Activated CD4-positive, alpha-beta T cell treated with anti-CD3 and anti-CD28 coated beads for 48 hours (primary cell): ENCODE results near the gene AFF3.
"Not testable (repeated sequence)": the region's sequence is repeated elsewhere in the genome, so short reads cannot be mapped to it uniquely, and the experiment has no call there.

Experiments
- DNase-seq: peaks from one replicate; pipeline ENCODE4 v3.0.0-alpha.2; 2020

AFF3 gene

DNA sequence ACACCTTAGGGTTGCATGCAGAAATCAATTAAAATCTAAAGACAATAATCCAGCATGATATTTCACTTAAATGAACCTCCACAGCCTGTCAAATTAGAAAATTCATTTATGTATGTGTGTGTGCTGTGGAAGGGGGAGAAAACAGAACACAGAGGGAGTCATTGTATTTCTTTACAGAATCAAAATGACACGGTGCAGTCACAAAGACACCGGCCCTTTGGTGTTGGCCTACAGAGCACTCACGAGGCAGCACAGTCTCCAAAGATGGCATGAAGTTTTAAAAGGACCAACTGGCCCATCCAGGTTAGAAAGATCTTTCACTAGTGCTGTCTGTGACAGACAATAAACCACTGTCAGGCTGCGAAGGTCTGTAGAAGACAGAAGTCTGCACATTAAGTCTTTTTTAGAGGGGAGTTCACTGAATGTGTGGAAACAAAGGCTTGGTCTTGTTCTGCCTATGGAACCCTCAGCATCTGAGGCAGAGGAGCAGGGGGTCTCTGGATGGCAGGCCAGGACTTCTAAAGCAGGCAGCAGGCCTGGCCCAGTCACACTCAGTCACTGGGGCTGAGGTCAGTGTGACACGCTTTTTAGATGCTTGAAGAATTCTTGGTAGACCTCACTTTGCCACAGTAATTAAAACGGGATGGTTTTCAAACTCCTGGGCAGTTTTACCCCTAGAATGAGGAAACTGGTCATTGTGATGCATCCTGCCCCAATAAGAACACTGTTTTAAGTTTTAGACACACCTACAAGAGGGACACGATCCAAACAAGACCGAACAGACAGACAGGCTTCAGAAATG lies 184.9 kb downstream of the AFF3 start:
- DNase-seq = no peak

DNA sequence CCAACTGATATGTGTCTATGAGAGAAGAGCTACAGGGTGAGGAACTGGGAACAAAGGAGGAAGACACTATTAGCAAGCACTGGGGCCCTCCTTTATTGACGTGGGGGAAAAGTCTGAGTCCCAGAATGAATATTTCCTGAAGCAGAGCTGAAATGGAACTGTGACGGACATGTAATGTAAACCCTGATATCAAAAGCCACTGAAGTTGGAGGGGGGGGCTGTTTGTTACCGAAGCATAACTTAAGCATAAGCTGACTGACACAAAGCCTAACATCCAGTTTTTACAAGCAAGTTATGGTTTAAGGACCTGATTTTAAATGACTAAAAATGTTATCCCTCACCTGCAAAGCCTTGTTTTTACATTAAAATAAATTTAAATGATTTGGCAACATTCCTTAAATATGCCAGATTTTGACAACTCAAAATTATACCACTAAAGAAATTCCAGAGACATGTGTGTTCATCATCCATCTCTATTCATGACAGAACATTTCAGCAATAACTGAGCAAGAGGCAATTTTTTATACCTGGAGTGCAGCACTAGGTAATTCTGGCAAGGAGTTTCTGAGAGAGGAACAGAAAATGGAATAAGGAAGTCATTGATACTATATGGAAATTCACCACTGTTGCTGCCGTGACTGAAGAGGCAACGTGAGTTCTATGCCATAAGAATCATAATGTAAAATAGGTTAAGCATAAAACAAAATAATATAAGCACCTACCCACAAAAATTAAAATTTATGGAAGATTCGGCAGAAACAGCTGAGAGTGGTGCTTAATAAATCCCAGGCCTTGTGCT lies 186.0 kb downstream of the AFF3 start:
- no peak for DNase-seq

DNA sequence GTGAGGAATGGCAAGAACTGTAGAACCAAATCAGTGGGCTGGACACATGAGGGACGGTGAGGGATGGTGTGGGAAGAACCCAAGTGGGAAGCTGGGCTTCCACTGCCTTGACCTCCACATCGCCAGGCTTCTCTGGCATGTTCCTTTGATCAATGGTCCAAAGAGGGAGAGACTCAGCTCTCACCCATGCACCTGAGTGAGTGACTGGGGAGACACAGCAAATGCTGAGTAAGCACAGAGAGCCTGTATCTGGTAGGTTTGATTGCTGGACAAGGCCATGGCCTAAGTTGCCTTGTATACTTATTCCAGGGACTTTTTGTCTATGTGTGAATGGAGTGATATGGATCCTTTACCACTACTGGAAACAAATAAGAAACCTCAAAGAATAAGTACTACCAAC lies 188.6 kb downstream of the AFF3 start:
- no peak for DNase-seq

DNA sequence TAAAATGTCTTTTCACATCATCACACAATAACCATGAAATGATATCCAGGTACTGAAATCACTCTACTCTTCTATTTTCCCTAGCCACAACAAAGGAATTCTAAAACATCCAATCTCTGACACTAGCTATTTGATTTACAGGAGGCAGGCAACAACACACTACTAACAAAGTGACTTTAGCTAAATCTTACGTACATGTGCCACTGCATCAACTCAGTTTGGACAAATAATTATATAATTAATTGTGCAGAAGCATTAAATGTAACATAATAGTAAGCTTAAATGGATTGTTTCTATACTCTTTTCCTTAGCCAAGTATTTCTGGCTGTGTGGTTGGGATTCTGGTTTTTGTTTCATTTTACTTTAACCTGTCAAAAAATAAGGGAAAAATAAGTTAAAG lies 192.4 kb downstream of the AFF3 start:
- DNase-seq = no peak

DNA sequence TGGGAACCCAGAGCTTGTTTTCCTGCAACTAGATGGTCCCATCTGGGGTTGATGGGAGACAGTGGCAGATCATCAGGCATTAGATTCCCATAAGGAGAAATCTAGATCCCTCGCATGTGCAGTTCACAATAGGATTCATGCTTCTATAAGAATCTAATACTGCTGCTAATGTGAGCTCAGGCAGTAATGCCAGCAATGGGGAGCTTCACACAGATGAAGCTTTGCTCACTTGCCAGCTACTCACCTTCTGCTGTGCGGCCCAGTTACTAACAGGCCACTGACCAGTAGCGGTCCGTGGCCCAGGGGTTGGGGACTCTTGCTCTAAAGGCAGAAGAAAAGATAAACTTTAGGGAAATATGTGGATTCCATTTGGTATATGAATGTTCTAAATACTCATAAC lies 192.9 kb downstream of the AFF3 start:
- DNase-seq = no peak

DNA sequence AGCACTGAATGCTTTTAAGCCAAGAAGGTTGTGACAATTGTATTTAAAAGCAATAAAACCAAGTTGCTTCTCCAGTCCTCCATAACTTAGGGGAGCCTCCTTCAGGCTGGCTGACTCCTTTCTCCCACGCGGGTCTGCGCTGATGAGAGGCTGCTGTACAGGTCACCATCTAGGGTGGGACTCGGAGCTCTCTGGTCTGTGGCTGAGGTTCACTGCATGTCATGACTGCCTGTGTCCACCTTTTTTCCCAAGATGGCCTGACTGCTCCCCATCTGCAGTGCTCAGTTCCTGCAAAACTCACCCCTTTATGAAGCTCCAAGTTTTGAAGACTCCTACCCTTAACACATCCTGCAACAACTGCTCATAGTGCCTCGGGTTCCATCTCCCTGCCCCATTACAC lies 194.4 kb downstream of the AFF3 start:
- DNase-seq = no peak

DNA sequence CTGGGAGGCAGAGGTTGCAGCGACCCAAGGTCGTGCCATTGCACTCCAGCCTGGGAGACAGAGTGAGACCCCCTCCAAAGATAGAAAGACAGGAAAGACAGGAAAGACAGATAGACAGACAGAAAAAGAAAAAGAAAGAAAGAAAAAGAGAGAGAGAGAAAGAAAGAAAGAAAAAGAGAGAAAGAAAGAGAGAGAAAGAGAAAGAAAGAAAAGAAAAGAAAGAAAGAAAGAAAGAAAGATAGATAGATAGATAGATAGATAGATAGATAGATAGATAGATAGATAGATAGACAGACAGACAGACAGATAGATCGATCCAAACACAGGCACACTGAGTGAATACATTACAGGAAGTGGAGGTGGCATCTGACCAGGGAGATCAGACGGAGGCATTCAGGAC lies 195.0 kb downstream of the AFF3 start:
- not testable (repeated sequence) for DNase-seq

DNA sequence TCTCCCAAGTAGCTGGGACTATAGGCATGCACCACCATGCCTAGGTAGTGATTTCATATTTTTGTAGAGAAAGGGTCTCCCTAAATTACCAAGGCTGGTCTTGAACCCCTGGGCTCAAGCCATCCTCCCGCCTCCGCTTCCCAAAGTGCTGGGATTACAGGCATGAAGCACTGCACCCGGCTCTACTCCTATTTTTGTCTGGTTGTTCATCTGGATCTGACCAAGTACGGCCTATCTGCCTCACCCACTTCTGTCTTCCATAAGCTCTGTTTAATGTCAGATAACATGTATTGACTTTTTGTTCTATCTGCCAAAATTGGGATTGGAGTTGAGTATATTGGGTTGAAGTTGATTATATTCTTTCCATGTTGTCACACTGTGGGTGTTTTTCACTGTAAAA lies 198.4 kb downstream of the AFF3 start:
- no peak for DNase-seq

DNA sequence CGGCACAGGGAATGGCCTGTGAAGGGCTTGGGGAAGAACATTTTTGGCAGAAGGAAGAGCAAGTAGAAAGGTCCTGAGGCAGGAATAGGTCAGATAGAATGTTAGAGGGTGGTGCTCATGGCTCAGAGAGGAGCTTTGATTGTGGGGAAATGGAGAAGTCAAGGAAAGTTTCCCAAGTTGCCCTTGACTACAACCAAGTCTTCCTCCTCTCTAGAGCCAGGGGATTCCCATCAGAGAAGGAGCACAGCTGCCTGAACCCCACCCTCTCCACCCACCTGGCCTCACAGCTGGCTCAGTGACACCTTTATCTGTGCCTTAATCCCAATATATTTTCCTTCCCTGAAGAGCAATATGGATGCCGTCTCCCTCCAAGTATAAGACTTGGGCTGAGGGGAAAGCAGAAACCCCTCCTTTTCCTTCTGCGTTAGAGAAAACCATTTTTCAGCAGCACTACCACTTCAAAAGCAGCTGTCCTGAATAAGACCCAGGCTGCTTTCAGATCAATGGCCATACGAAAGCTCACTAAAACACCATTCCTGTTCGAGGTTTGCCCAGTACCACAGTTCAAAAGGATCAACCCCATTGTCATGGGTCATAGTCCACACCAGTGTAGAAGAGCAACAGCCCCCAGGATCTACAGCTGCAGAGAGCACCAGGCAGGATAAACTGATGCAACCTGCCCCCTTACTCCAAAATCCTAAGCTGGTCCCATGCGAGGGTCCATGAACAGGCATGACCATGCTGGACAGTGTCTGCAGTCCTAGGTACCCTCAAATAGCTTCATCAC lies 199.6 kb downstream of the AFF3 start:
- DNase-seq = no peak

DNA sequence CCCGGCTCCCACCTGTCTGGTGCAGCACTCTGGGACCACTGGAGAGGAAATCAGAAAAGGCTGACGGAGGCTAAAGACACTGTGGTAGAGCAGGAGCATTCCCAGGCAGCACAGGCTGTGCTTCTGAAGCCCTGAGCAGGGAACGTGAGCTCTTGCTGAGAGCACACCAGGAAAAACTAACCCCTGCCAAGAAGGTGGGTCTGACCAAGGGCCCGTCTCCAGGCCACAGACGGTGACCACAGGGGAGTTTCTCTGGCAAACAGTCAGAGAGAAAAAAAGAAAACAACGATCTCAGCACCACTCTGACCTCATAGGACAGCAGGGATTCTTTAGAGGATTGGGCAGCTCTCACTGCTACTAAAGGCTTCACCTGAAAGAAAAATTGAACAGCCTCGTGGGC lies 201.4 kb downstream of the AFF3 start:
- DNase-seq = no peak

DNA sequence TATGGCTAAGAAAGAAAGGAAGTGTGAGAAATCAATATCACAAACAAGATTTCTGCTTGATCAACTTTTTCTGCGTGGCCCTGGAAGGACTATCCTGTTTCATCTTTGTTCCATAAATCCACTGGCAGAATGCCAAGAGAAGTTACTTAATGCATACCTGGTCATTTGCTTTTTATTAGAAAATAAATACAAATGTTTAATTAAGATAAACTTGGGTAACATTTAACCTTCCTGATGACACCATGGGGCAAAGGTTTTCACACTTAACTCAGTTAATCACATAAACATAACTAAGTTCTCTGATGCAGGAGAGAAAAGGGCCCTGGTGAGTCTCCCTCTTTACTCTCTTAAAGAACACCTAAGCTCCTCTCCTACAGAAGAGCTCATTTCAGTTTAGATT lies 203.3 kb downstream of the AFF3 start:
- no peak for DNase-seq

DNA sequence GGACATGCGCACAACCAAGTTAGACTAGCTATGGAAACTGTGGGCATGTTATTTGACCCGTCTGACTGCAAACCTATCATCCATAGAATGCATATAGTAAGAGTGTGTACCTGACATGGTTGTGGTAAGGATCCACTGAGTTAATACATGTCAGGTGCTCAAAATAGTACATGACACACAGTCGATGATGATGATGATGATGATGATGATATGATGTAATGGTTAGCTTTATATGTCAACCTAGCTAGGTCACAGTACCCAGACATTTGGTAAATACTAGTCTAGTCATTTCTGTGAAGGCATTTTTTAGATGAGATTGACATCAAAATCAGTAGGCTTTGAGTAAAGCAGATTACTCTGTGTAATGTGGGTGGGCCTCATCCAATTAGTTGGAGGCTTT lies 204.1 kb downstream of the AFF3 start:
- no peak for DNase-seq

DNA sequence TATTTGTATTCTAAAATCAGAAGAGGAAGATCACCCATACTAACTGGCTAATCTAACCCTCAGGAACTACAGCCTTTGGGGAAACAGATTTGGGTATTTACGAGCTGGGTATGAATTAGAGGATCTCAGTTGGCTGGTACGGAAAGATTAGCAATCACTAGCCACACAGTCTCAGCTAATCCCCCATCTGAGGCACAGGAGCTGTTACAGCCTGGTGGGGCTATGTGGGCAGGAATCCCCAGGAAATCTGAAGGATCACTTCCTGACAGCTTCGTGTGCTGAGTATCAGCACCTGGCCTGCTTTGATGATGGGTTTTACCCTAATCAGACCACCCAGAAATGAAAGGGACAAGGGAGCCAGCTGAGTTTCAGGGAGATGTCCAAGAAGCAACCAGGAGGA lies 206.3 kb downstream of the AFF3 start:
- DNase-seq = no peak

DNA sequence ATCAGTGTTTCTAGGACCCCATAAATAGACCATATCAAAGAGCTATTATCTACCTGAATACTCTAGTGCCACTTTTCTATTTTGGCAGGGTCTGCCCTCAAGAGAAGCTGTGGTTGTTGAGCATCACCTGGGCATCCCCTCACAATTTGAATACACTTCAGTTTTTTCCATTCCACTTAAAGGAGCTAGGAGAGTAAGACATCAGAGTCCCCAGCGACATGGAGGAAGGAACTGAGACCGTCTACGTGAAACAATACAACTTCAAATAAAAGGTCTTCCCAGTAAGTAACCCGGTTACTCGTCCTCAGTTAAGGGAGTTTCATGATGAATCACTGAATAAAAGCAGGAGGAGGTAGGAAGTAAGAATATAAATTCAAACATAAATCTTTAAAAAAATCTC lies 206.7 kb downstream of the AFF3 start:
- no peak for DNase-seq

DNA sequence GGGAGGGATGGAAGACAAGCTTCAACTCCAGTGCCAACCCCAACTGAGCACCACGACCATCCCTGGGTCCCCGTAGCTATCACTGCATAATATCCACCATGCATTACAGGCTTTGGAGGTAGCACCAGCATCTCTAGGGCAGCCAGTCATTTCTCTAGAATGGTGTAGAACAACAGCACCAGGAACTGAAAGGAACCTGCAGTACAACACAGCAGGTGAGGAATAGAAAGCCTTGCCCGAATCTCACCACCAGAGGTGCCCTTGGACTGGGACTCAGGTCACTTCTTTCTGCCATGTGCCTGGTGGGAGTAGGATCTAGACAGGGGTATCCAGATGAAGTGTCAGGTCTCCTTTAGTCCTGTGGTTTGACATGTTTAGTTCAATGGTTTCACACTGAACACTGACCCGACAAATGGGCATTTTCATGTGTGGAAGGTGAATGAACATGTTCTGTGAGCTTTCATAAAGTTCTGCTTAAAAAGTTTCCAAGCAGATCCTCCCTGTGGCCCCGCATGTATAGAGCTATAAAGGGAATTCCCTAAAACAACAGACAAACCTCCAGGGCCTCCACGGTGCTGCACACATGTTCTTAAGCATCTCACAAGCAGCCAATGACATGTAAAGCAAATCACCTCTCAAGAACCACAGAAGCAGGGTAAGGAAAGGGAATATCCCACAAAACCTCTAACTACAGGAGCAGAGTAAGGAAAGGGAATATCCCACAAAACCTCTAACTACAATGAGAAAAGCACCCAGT lies 208.3 kb downstream of the AFF3 start:
- DNase-seq = no peak

DNA sequence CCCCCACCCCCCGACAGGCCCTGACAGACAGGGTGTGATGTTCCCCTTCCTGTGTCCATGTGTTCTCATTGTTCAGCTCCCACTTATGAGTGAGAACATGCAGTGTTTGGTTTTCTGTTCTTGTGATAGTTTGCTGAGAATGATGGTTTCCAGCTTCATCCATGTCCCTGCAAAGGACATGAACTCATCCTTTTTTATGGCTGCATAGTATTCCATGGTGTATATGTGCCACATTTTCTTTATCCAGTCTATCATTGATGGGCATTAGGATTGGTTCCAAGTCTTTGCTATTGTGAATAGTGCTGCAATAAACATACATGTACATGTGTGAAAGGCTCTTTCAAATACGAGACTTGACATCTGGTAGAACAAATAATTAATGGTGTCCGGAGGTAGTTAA lies 208.9 kb downstream of the AFF3 start:
- DNase-seq = not testable (repeated sequence)

DNA sequence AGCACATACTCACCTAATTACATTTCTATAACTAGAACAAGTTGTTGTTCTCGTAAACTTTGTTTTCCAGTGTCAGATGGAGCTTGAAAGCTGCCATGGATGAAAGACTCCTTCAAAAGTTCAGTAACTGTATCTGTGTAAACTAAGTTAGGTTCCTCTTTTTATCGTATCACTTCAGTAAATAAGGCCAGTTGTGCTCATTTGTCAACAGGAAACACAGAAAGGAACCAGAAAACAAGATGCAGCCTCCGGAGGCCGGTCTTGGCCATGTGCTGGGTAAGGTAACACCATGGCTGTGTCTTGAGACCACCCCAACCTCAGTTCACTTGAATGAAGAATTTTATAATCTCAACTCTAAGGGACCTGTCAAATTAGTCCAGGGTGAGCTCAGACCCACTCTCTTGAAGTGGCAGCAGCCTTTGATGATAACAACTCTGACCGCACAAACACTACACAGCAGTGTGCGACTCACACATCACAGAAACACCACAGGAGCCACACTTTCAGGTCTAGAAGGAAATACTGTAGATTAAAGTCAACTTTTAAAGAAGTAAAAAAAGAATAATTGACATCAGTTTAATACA lies 213.8 kb downstream of the AFF3 start:
- no peak for DNase-seq

DNA sequence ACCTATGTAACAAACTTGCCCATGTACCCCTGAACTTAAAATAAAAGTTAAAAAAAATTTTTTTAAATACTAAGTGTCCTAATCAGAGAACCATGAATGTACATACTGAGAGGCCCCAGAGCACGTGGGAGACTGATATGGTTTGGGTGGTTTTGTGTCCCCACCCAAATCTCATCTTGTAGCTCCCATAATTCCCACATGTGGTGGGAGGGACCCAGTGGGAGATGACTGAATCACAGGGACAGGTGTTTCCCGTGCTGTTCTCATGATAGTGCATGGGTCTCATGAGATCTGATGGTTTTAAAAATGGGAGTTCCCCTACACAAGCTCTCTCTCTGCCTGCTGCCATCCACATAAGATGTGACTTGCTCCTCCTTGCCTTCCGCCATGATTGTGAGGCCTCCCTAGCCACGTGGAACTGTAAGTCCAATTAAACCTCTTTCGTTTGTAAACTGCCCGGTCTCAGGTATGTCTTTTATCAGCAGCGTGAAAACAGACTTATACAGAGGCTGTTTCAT lies 214.6 kb downstream of the AFF3 start:
- not testable (repeated sequence) for DNase-seq

DNA sequence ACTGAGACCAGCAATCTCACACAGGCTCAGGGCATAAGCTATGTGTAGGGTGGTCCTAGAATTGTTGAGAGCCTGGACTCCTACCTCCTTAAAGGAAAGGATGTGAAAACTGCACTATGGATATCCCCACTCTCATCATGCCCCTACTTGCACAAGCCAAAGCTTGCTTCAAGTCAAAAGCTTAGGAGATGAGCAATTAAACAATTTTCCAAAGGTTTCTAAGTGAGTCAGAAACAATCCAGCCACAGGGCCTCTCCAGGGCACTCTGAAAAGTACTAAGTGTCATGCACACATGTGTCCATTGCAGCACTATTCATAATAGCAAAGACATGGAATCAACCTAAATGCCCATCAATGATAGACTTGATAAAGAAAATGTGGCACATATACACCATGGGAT lies 215.4 kb downstream of the AFF3 start:
- DNase-seq = no peak

DNA sequence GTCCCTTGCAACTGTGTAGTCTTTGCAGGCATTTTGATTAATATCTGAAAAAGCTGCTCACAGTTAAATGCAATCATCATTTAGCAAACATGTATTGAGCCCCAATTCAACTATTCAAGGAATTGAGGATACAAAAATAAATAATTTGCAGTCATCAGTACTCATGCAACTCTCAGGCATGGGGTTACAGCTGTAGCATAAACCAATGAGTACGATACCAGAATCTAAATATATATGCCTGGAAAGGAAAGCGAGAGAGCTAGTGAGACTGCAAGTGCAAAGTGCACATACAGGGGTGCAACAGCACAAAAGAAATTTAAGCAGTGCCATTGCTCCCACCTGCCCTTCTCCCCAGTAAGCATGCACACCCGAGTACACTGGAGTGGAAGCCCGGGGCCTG lies 216.4 kb downstream of the AFF3 start:
- DNase-seq = no peak

DNA sequence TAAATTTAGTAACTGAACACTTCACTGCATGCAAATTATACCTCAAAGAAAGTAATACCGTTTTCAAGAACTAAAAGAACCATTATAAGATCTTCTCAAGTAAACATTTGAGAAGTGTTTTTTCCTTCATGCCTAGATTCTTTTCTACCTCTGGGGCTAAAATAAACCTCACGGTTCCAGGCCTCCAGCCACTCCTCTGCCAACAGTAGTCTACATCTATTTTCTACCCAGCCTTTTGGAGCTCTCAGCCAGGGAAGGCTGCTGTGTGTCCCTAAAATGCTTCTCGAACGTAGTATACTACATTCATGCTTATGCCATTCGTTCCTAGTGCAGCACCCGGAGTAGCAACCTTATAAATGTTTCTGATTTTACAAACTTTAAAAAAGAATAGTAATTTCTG lies 219.7 kb downstream of the AFF3 start:
- DNase-seq = no peak

DNA sequence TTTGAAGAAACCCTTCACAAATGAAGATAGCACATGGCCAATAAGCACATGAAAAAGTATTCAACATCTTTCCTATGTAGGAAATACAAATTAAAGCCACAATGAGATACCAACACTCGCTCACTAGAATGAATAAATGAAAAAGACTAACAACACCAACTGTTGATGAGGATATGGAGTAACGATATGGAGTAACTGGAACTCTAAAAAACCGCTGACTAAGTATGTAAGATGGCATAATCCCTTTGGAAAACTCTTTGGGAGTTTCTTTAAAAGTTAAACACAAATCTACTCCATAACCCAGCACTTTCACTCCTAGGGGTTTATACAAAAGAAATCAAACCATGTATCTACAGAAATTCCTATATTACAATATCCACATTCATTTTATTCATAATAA lies 220.5 kb downstream of the AFF3 start:
- DNase-seq = no peak
